Femur (tissue), 1 donor: ENCODE results near the gene SCGB3A2.

Experiments
- DNase-seq: peaks from one replicate; pipeline ENCODE4 v3.0.0-alpha.2; 2017

SCGB3A2 gene

GRCh38 chr5:147911427-147911826 lies 32.9 kb downstream of the SCGB3A2 start:
- DNase-seq = no peak

- no peak for DNase-seq
Observed at GRCh38 chr5:147912011-147912410, 33.5 kb downstream of the SCGB3A2 start.

- no peak for DNase-seq
Observed at GRCh38 chr5:147913786-147914185, 35.3 kb downstream of the SCGB3A2 start.

GRCh38 chr5:147918101-147918685 lies 39.7 kb downstream of the SCGB3A2 start:
- DNase-seq = no peak

- no peak for DNase-seq
Observed at GRCh38 chr5:147918899-147919298, 40.4 kb downstream of the SCGB3A2 start.

GRCh38 chr5:147920420-147921030 lies 42.0 kb downstream of the SCGB3A2 start:
- DNase-seq = no peak

GRCh38 chr5:147921136-147921535 lies 42.6 kb downstream of the SCGB3A2 start:
- no peak for DNase-seq

- DNase-seq = no peak
Observed at GRCh38 chr5:147925020-147925419, 46.5 kb downstream of the SCGB3A2 start.

GRCh38 chr5:147927901-147928300 lies 49.4 kb downstream of the SCGB3A2 start:
- no peak for DNase-seq

- DNase-seq = no peak
Observed at GRCh38 chr5:147930769-147931168, 52.3 kb downstream of the SCGB3A2 start.
